GM21529 (cell line): Measurements from ENCODE around the gene INO80.
A peak's percentile ranks its signal among the peaks of the same experiment; 100 is the strongest.
"Not testable (repeated sequence)": the region's sequence is repeated elsewhere in the genome, so short reads cannot be mapped to it uniquely, and the experiment has no call there.

Experiments
- ATAC-seq: cut with Tn5 transposase; IDR thresholded peaks from one replicate; pipeline ENCODE4 v1.9.1; 2021; ENCODE audit not compliant: unreplicated experiment

Gene INO80, protein sequence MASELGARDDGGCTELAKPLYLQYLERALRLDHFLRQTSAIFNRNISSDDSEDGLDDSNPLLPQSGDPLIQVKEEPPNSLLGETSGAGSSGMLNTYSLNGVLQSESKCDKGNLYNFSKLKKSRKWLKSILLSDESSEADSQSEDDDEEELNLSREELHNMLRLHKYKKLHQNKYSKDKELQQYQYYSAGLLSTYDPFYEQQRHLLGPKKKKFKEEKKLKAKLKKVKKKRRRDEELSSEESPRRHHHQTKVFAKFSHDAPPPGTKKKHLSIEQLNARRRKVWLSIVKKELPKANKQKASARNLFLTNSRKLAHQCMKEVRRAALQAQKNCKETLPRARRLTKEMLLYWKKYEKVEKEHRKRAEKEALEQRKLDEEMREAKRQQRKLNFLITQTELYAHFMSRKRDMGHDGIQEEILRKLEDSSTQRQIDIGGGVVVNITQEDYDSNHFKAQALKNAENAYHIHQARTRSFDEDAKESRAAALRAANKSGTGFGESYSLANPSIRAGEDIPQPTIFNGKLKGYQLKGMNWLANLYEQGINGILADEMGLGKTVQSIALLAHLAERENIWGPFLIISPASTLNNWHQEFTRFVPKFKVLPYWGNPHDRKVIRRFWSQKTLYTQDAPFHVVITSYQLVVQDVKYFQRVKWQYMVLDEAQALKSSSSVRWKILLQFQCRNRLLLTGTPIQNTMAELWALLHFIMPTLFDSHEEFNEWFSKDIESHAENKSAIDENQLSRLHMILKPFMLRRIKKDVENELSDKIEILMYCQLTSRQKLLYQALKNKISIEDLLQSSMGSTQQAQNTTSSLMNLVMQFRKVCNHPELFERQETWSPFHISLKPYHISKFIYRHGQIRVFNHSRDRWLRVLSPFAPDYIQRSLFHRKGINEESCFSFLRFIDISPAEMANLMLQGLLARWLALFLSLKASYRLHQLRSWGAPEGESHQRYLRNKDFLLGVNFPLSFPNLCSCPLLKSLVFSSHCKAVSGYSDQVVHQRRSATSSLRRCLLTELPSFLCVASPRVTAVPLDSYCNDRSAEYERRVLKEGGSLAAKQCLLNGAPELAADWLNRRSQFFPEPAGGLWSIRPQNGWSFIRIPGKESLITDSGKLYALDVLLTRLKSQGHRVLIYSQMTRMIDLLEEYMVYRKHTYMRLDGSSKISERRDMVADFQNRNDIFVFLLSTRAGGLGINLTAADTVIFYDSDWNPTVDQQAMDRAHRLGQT (N-terminal part only)

DNA sequence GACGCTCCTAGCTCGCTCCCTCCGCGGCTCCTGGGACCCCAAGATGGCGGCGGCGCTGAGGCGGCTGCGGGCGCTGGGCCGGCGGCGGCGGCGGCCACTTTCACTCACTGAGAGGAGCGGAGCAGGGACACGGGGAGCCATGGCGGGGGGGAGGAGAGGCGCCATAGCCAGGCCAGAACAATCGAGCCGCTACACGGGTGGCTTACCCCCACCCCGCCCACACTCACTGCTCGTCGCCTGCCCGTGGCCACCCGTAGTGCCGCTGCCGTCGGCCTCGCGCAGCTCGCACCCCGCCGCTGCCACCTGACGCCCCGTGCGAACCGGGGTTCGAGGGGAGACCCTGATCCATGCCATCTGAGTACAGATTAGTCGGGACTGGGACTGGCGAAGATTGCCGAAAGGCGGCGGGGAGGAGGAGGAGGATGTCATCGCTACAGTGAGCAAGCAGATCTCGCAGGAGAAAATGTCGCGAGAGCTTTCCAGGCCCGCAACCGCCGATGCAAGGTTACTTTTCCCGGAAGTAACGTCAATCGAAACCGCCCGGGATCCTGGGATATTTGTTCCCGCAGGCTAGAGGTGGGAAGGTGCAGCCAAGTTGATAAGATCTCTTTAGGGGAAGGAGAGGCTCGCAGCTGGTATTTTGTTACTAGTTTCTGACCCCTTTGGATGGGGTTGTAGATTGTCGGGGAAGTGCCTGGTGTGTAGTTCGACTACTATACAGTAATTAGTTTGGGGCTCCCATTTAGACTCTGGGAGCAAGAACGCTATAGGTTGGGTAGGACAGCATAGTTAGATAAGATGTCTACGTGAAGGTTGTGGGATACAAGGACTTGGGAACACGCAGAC lies at the start of gene INO80:
INO80 (minus strand) TSS at position 165 of the 846 bp plus-strand sequence. CDS start 19,970 bp downstream, outside the sequence.
- peak; percentile 72 for ATAC-seq

DNA sequence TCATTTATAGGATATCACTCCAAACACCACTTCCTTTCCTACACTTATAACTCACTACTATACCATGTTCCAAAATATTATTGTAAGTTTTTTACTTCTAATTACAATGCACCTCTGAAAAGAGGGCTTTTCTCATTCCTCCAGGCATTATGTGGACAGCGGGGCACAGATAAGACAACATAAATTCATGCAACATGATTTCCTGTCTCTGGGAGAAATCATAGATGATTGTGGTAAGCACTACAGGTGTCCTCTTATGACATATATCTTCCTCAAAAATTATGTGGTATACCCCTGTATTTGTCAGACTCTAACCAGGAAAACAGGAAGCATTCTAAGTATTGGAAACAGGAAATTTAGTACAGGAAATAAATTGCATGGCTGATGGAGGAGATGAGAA lies 45.7 kb upstream of the INO80 start:
- ATAC-seq = no peak

- ATAC-seq = no peak
These were observed 45.3 kb upstream of the INO80 start for GRCh38 chr15:41161336-41161735.

- no peak for ATAC-seq
These were observed 44.7 kb upstream of the INO80 start for GRCh38 chr15:41160639-41161315.

DNA sequence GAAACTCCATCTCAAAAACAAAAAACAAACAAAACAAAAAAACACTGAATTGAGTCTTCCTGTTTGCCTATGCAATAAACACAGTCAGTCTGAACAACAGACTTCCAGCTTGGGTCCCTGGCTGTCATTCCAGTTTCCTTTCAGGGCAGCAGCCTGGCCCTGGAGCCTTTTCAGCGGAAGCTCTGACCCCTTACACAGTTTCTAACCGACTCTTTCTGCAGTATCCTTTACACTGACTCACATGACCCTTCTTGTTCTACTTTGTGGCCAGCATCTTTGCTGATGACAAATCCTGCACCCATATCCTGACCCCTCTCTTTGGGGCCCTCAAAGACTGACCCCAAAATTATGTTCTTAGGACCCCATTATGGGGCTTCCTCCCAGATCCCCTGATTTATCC lies 38.3 kb upstream of the INO80 start:
- no peak for ATAC-seq

DNA sequence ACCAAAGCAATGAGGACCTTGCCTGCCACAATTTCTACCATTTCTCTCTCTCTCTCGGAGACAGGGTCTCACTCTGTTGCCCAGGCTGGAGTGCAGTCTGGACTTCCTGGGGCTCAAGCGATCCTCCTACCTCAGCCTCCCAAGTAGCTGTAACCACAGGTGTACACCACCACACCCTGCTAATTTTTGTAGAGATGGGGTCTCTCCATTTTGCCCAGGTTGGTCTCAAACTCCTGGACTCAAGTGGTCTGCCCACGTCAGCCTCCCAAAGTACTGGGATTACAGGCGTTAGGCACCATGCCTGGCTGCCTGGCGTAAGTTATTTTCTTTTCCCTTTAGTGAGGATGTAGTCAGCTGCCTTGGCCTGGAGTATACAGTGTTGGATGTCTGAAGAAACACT lies 37.7 kb upstream of the INO80 start:
- no peak for ATAC-seq

DNA sequence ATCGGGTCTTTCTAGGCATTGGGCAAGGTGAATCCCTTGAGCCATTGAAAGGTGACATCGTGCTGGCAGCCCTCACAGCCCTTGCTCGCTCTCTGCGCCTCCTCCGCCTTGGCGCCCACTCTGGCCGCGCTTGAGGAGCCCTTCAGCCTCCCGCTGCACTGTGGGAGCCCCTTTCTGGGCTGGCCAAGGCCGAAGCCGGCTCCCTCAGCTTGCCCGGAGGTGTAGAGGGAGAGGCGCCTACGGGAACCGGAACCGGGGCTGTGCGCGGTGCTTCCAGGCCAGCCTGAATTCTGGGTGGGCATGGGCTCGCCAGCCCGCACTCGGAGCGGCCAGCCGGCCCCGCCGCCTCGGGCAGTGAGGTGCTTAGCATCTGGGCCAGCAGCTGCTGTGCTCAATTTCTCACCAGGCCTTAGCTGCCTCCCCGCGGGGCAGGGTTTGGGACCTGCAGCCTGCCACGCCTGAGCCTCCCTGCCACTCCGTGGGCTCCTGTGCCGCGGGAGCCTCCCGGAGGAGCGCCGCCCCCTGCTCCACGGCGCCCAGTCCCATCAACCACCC lies 35.4 kb upstream of the INO80 start:
- no peak for ATAC-seq

DNA sequence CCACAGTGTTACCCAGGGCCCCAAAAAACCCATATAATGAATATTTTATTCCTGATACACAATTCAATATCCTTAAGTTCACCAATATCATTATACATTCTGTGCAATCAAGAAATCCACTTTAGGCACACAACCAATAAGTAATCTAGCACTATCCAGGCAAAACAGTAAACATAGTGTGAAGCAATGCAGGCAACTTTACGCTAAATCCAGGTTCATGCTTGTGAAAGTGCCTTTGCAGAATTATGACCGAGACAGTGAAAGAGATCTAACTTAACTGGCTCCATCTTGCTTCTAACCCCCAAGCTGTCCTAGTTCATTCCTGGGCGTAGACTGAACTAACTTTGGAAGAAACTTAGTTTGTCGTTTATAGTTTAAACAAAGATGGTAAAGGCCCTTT lies 34.2 kb upstream of the INO80 start:
- no peak for ATAC-seq

- ATAC-seq = no peak
These were observed 32.0 kb upstream of the INO80 start for GRCh38 chr15:41148065-41148464.

GRCh38 chr15:41139619-41140018 lies 23.5 kb upstream of the INO80 start:
- ATAC-seq = no peak

GRCh38 chr15:41139112-41139511 lies 23.0 kb upstream of the INO80 start:
- not testable (repeated sequence) for ATAC-seq

DNA sequence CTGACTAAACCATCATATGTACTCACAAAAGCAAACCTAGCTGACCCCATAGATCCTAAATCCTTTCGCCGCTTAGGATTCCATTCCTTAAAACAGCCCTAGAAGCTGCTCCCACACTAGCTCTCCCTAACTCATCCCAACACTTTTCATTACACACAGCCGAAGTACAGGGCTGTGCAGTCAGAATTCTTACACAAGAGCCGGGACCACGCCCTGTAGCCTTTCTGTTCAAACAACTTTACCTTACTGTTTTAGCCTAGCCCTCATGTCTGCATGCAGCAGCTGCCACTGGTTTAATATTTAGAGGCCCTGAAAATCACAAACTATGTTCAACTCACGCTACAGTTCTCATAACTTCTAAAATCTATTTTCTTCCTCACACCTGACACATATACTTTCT lies 19.5 kb upstream of the INO80 start:
- not testable (repeated sequence) for ATAC-seq

DNA sequence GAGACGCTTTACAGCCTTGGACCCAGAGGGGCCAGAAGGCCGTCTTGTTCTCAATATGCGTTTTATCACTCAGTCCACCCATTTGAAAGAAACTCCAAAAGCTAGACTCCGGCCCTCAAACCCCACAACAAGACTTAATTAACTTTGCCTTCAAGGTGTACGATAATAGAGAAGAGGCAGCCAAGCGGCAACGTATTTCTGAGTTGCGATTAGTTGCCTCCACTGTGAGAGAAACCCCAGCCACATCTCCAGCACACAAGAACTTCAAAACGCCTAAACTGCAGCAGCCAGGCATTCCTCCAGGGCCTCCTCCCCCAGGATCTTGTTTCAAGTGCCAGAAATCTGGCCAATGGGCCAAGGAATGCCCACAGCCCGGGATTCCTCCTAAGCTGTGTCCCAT lies 17.4 kb upstream of the INO80 start:
- no peak for ATAC-seq

- ATAC-seq = not testable (repeated sequence)
These were observed 16.0 kb upstream of the INO80 start for GRCh38 chr15:41132094-41132493.

DNA sequence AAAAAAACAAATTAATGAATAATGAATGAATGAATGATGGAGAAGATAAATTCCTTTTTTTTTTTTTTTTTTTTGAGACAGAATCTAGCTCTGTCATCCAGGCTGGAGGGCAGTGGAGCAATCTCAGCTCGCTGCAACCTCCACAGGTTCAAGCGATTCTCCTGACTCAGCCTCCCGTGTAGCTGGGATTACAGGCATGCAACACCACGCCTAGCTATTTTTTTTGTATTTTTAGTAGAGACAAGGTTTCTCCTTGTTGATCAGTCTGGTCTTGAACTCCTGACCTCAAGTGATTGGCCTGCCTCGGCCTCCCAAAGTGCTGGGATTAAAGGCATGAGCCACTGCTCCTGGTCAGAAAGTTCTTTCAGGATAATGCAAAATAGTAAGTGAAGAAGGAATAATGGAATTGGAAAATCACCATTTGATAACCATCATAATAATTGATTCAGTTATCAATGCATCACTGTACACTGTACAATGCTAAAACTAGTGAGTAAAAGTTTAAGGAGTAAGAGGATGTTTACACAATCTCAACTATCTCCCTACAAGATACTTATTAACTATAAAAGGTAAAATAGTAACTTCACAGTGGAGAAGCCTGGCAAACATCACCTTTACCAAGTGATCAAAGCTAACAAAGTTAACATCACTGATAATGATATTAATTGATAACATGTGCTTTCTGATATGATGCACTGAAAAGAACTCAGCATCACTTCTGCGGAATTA lies 12.3 kb upstream of the INO80 start:
- no peak for ATAC-seq

GRCh38 chr15:41125931-41126642 lies 10.0 kb upstream of the INO80 start:
- ATAC-seq = no peak

DNA sequence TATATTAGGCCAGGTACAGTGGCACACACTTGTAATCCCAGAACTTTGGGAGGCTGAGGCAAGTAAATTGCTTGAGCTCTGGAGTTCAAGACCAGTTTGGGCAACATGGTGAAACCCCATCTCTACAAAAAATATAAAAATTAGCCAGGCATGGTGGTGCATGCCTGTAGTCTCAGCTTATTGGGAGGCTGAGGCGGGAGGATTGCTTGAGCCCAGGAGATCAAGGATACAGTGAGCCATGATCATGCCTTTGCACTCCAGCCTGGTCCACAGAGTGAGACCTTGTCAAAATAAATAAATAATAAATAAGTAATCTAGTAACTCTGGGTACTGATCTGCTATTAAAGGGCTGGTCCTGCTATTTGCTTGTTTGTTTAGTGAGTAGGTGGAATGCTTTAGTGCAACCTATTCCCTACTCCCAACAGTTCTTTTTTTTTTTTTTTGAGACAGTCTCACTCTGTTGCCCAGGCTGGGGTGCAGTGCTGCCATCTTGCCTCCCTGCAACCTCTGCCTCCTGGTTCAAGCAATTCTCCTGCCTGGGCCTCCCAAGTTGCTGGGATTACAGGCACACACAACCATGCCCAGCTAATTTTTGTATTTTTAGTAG lies 9.1 kb upstream of the INO80 start:
- ATAC-seq = no peak

DNA sequence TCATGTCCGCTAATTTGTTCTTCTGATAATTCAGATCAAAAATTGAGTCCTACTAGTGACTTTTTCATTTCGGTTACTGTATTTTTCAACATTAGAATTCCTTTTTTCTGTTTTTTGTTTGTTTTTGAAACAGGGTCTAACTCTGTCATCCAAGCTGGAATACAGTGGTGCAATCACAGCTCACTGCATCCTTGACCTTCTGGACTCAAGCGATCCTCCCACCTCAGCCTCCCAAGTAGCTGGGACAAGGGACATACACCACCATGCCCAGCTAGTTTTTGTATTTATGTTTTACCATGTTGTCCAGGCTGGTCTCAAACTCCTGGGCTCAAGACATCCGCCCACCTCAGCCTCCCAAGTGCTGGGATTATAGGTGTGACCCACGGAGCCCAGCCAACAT lies 8.0 kb upstream of the INO80 start:
- no peak for ATAC-seq
